Middle frontal gyrus (tissue), 1 donor: ENCODE results near the gene OR56B4.
"Not testable (repeated sequence)": the region's sequence is repeated elsewhere in the genome, so short reads cannot be mapped to it uniquely, and the experiment has no call there.

Experiments used
- DNase-seq: peaks from one replicate; pipeline ENCODE4 v3.0.0-alpha.2; 2015; ENCODE audit warnings: low spot score; ENCODE audit errors: extremely low spot score

Gene OR56B4

DNA sequence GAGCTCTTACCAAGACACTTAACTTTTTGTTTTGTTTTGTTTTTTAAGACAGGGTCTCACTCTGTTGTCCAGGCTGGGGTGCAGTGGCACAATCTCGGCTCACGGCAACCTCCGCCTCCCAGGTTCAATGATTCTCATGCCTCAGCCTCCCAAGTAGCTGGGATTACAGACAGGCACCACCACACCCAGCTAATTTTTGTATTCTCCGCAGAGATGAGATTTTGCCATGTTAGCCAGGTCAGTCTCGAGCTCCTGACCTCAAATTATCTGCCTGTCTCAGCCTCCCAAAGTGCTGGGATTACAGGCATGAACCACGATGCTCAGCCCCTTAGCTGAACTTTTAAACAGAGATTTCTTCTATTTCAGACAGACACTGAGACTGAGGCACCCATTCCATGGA is at the start of gene OR56B4:
Gene OR56B4, plus strand, starts transcription at position 301 of the 400 bp plus-strand sequence. Its CDS starts 95 bp downstream, at position 396.
- not testable (repeated sequence) for DNase-seq

DNA sequence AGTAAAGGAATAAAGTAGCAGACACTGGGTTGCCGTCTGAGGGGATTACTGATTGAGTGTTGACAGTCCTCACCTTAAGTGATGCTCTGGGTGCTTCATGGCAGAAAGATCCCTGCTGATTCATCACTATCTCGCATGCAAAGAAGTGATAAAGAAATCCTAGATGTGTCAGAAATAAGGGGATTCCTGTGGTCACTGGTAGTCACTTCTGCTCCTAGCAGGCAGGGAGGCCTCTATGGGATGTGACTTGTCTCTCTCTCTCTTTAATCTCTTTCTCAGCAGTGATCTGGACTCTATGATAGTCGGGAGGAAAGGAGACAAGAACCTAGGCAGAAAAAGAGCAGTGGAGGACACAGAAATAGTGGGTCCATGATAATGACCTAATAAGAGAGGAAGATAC is 46.0 kb upstream of the OR56B4 start:
- DNase-seq, result no peak

DNA sequence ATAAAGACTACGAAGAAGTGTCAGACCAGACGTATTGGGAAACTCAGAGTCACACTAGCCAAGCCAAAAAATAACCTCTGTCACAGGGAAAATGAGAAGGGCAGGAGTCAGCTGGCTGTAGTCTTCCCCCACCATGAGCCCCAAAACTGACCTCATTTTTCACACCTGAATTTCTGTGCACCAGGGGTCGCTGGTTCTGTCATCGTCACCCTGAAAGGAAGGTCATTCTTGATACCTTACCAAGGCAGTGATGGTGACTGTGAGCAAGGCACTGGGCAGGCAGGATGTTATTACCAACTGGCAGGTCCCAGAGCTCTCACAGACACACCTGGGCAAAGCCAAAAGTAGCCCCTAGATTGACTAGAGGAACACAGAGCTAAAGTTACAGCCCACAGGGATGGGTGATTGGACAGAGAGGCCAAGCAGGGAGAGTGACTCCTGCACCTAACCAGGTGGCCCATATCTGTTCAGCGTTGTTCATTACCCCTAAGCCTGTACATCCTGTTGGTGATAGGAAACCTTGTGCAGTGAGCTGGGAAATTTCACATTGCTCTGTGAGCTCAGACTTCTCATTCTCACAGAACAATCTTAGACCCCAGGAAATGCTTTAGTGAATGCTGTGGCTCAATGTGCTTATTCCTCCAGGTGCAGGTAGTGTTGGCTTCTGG is 44.7 kb upstream of the OR56B4 start:
- DNase-seq, result no peak

GRCh38 chr11:6067502-6067901 is 40.0 kb upstream of the OR56B4 start:
- DNase-seq, result peak; percentile 30

- not testable (repeated sequence) for DNase-seq
These were observed 31.0 kb upstream of the OR56B4 start for GRCh38 chr11:6076443-6076842.

GRCh38 chr11:6077723-6078122 is 29.8 kb upstream of the OR56B4 start:
- DNase-seq, result no peak

DNA sequence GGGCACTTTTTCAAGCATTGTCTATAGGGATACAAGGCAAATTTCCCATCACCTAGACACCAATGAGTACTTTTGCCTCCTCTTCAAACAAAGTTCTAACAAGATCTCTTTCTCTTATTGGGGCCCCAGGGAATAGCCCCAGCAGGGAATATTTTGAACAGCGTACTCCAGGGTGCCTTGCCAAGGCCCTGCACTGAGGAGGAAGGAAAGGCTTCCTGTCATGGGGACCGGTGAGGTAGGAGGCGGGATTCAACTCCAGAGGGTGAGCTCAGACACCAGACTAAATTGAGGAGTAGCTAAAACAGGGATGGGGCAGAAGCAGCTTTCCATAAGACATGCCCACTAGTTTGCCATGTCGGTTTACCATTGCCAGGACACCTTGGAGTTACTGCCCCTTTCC is 28.0 kb upstream of the OR56B4 start:
- no peak for DNase-seq

DNA sequence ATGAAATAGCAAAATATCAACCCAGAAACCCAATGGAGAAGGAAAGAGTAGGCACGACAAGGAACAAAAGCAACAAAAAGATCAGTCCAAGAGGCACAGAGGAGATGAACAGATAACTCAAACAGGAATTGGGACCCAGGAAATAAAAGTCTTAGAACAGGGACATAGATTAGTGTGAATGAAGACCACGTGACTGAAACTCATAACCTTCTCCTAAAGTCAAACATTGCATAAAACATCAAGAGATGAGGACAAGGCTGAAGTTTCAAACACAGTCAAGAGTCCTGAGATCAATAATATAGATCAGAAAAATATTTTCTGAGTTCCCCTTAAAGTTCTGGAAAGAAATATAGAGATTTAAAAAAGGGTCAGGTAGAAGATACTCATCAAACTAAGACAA is 24.4 kb upstream of the OR56B4 start:
- no peak for DNase-seq

DNA sequence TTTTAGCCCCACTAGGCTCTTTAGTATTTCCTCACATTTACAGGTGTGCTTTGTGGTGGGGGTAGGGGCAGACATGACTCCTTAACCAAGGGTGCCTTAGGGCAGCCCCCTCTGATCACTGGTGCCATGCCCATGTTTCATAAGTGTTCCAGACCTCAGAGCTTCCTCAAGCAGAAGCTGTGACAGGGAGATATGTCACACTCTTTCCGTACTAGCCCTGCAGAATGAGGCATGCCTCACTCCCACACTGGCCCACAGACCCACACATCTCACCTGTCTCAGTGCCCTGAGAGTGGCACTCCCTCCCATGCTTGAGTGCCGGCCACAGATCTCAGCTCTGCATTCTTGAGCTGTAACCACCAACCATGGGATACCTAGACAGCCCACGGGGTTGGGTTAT is 22.9 kb upstream of the OR56B4 start:
- no peak for DNase-seq

DNA sequence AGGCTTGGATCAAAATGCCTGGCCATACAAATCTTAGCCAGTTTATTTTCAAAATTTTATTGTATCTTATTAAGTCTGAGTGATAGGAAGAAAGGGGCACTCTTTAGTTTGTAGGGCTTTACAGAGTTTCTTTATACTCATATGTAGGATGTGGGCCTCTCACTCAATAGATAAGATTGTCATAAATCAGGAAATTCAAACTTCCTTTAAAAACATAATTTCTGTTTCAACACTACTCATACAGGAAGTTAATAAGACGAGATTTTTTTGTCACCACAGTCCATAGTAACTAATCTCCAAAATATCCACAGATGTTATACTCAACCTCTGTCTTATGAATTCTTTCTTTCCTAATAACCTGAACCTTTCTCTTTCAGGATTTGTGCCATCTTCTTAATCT is 13.3 kb upstream of the OR56B4 start:
- DNase-seq, result no peak

GRCh38 chr11:6095798-6096197 is 11.7 kb upstream of the OR56B4 start:
- no peak for DNase-seq

- no peak for DNase-seq
These were observed 11.1 kb upstream of the OR56B4 start for GRCh38 chr11:6096417-6096816.

GRCh38 chr11:6099577-6099976 is 7.9 kb upstream of the OR56B4 start:
- DNase-seq, result no peak

DNA sequence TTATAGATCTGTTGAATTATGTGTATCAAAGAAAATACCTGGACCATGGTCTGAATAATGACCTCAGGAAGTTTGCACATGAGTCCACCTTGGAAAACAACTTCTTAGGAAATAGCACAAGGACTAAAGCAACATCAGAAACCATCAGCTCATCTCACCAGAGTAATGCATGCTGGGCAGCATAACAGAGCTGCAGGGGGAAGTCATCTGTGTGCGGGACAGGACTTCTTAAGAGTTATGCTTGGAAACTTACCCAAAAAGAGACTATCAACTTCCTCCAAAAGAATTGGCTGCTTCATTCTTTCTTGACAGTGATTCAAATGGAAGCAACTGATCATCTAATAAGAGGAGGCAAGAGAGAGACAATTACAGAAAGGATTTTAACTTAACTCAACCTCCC is 2.5 kb downstream of the OR56B4 start:
- no peak for DNase-seq

- no peak for DNase-seq
These were observed 4.2 kb downstream of the OR56B4 start for GRCh38 chr11:6111673-6112072.

GRCh38 chr11:6116638-6117037 is 9.2 kb downstream of the OR56B4 start:
- DNase-seq, result no peak

- DNase-seq, result no peak
These were observed 16.8 kb downstream of the OR56B4 start for GRCh38 chr11:6124245-6124644.

DNA sequence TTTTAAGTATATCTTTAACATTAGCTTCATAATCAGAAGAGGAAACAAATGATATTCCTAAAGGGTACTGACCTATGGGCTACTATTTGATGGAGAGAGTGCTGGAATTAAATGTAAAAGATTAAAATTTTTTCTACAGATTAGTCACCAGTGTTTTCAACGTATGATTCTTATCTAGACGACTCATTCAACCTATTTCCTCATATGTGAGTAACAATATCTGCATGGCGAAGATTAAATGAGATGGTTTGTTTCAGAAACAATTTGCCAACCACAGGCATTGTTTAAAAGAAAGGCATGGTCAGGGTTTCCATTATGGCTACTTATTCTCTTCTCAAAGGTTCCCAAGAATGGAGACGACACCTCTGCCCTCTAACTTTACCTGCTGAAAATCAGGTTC is 20.4 kb downstream of the OR56B4 start:
- DNase-seq, result no peak

DNA sequence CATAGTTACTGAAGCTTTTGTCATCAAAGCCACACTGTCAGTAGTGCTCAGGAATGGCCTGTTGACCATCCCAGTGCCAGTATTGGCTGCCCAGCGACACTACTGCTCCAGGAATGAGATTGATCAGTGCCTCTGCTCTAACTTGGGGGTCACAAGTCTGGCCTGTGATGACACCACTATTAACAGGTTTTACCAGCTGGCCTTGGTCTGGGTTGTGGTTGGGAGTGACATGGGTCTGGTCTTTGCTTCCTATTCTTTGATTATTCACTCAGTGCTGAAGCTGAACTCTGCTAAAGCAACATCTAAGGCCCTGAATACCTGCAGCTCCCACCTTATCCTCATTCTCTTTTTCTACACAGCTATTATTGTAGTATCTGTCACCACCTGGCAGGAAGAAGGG is 21.5 kb downstream of the OR56B4 start:
- DNase-seq, result no peak

DNA sequence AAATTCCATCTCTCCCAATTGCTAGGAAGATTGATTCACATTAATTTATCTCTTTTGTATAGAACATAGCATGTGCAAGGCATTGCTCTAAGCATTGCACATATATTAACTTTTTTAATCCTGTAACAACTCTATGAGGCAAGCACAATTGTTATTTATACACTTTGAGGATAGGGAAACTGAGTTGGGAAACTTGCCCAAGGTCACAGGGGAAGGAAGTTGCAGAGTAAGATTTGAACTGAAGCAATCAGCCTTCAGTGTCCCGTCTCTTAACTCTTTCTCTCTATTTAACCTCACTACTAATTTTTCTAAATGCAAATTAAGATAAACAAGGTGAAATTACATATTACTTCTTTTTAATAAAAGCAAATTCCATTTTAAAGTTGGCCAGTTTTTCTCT is 22.2 kb downstream of the OR56B4 start:
- DNase-seq, result no peak

DNA sequence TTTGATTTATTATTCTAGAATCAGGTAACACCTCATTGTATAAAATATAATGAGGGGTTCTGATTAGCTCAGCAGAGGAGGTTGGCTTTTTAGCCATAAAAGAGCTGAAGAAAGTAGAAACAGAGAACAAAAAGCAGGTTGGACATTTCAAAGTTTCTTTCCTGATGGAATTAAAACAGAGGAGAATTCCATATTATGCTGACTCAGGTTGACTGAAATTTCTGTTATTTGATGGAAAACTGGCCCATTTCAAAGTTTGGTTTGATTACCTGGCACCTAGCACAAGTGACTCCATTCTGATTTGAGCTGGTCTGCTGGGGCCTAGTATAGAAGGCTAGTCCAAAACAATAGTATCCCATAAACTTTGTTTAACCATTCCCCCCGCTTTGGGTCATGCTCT is 24.9 kb downstream of the OR56B4 start:
- DNase-seq, result no peak

GRCh38 chr11:6135936-6136335 is 28.5 kb downstream of the OR56B4 start:
- DNase-seq, result not testable (repeated sequence)

- DNase-seq, result no peak
These were observed 35.5 kb downstream of the OR56B4 start for GRCh38 chr11:6142936-6143335.

- DNase-seq, result not testable (repeated sequence)
These were observed 36.3 kb downstream of the OR56B4 start for GRCh38 chr11:6143737-6144136.
